IMR-90 (cell line): ENCODE measurements around the gene MNAT1.

Source experiments
- BHLHE40 ChIP-seq: fragments of 150-350 bp; IDR thresholded peaks from 2 replicates; pipeline ENCODE4 v1.6.1; 2016; ENCODE audit warnings: mild to moderate bottlenecking, low read depth, low read length
- CEBPB ChIP-seq: IDR thresholded peaks from 2 replicates; pipeline ENCODE4 v1.6.1; 2012; ENCODE audit warnings: low read depth, low read length, improper control_type of control experiment
- CTCF ChIP-seq: conservative IDR thresholded peaks from 2 replicates; pipeline ENCODE4 v1.5.1; 2012; ENCODE audit warnings: mild to moderate bottlenecking, low read depth, low read length, improper control_type of control experiment
- ELK1 ChIP-seq: fragments of 150-350 bp; IDR thresholded peaks from 2 replicates; pipeline ENCODE4 v1.6.1; 2016; ENCODE audit warnings: low read depth, mild to moderate bottlenecking, low read length, moderate library complexity, borderline replicate concordance
- FOS ChIP-seq: fragments of 150-350 bp; IDR thresholded peaks from 2 replicates; pipeline ENCODE4 v1.6.1; 2016; ENCODE audit warnings: low read depth, low read length
- MAFK ChIP-seq: IDR thresholded peaks from 2 replicates; pipeline ENCODE4 v1.6.1; 2012; ENCODE audit warnings: low read depth, low read length, improper control_type of control experiment
- MAZ ChIP-seq: IDR thresholded peaks from 2 replicates; pipeline ENCODE4 v1.6.1; 2012; ENCODE audit warnings: low read depth, mild to moderate bottlenecking, low read length, improper control_type of control experiment, moderate library complexity, borderline replicate concordance
- POLR2A ChIP-seq: IDR thresholded peaks from 2 replicates; pipeline ENCODE4 v1.6.1; 2012; ENCODE audit warnings: mild to moderate bottlenecking, low read depth, low read length
- RAD21 ChIP-seq: IDR thresholded peaks from 2 replicates; pipeline ENCODE4 v1.6.1; 2012; ENCODE audit warnings: low read length, improper control_type of control experiment
- RFX5 ChIP-seq: IDR thresholded peaks from 2 replicates; pipeline ENCODE4 v1.8.0; 2012; ENCODE audit warnings: low read depth, mild to moderate bottlenecking, low read length, moderate library complexity
- SMC3 ChIP-seq: fragments of 150-350 bp; IDR thresholded peaks from 2 replicates; pipeline ENCODE4 v1.6.1; 2016; ENCODE audit warnings: low read depth, mild to moderate bottlenecking, antibody characterized with exemption, low read length, moderate library complexity
- USF2 ChIP-seq: fragments of 150-350 bp; IDR thresholded peaks from 2 replicates; pipeline ENCODE4 v1.6.1; 2017; ENCODE audit warnings: mild to moderate bottlenecking, antibody characterized with exemption, low read length, low read depth

- no peak for TF ChIP-seq CTCF
- peak; percentile 42 for TF ChIP-seq MAFK
- no peak for TF ChIP-seq POLR2A
- TF ChIP-seq RFX5 = no peak
- TF ChIP-seq SMC3 = no peak
- no peak for TF ChIP-seq MAZ
- no peak for TF ChIP-seq CEBPB
- TF ChIP-seq USF2 = no peak
- no peak for TF ChIP-seq ELK1
- no peak for TF ChIP-seq BHLHE40
- TF ChIP-seq FOS = no peak
- TF ChIP-seq RAD21 = no peak
Observed at GRCh38 chr14:60922050-60922449, 187.5 kb downstream of the MNAT1 start.
